Astrocyte of the spinal cord (primary cell): ENCODE measurements around the gene RRM1.

Source experiments
- DNase-seq: peaks from one replicate; pipeline ENCODE4 v3.0.0; 2011; ENCODE audit warnings: low read depth, low spot score
- H3K4me3 ChIP-seq: 2 replicates; pipeline ENCODE4 v1.5.1; 2011; ENCODE audit warnings: low read depth, mild to moderate bottlenecking, low read length, moderate library complexity
- CTCF ChIP-seq: IDR thresholded peaks from 2 replicates; pipeline ENCODE4 v1.5.1; 2012; ENCODE audit warnings: low read depth, mild to moderate bottlenecking, low read length, inconsistent platforms
- in situ Hi-C: cut with HindIII; loops from 2 replicates; pipeline ENCODE4 v1.10.0; 2017; ENCODE audit warnings: low sequenced_read_pairs

The RRM1 gene

GRCh38 chr11:4059424-4059823 is 35.2 kb upstream of the RRM1 start:
- no peak for DNase-seq
- no peak for TF ChIP-seq CTCF
- in situ Hi-C loops, result no loop called here
- no peak overlapping the region for H3K4me3 ChIP-seq

GRCh38 chr11:4060182-4060923 is 34.2 kb upstream of the RRM1 start:
- TF ChIP-seq CTCF, result no peak
- in situ Hi-C loops, result no loop called here
- DNase-seq, result no peak
- H3K4me3 ChIP-seq, result no peak overlapping the region

- TF ChIP-seq CTCF, result no peak
- no peak for DNase-seq
- in situ Hi-C loops, result no loop called here
- H3K4me3 ChIP-seq, result no peak overlapping the region
These were observed 32.9 kb upstream of the RRM1 start for GRCh38 chr11:4061700-4062099.

- DNase-seq, result no peak
- in situ Hi-C loops, result no loop called here
- no peak for TF ChIP-seq CTCF
- H3K4me3 ChIP-seq, result no peak overlapping the region
These were observed 31.3 kb upstream of the RRM1 start for GRCh38 chr11:4063348-4063747.

GRCh38 chr11:4064278-4064955 is 30.2 kb upstream of the RRM1 start:
- TF ChIP-seq CTCF, result no peak
- no peak overlapping the region for H3K4me3 ChIP-seq
- no peak for DNase-seq
- in situ Hi-C loops, result no loop called here

- in situ Hi-C loops, result no loop called here
- H3K4me3 ChIP-seq, result no peak overlapping the region
- TF ChIP-seq CTCF, result no peak
- no peak for DNase-seq
These were observed 29.5 kb upstream of the RRM1 start for GRCh38 chr11:4065086-4065485.
